Pancreas (tissue), 10 donors: ENCODE results near the gene GRP. TPM values are rescaled to one million over a fixed set of nuclear protein-coding genes. Genes with fewer than 3 reads are reported as not detected.

Experiments
- ATAC-seq, 4 donors: fragments of 200-7000 bp; cut with Tn5 transposase; one replicate each; pipeline versions ENCODE4 v1.8.0 to v1.9.1; 2020; ENCODE audit warnings: mild to moderate bottlenecking in 4 of 4, moderate library complexity in 4 of 4
- DNase-seq, 6 donors: peaks; one replicate each; pipeline ENCODE4 v3.0.0-alpha.2; 2020
- FAIRE-seq: peaks from 2 replicates; lab custom pipeline; 2012; peaks lifted over from hg19 to GRCh38; lab: Jason Lieb, UNC
- H3K27ac ChIP-seq, 4 donors: fragments of 200-600 bp; sonication (generic); 1 replicate in 3 of 4; 2 replicates in 1 of 4; pipeline versions ENCODE4 v1.5.0 to v1.8.0; 2020
- H3K27me3 ChIP-seq, 4 donors: fragments of 200-600 bp; one replicate each; pipeline ENCODE4 v1.8.0; 2021
- H3K36me3 ChIP-seq, 3 donors: fragments of 200-600 bp; sonication (generic) in 1 of 3; one replicate each; pipeline versions ENCODE4 v1.5.0 to v1.8.0; 2020 to 2021
- H3K4me1 ChIP-seq, 3 donors: fragments of 200-600 bp; one replicate each; pipeline ENCODE4 v1.8.0; 2021
- H3K4me3 ChIP-seq, 4 donors: fragments of 200-600 bp; sonication (generic) in 2 of 4; one replicate each; pipeline versions ENCODE4 v1.5.0 to v1.8.0; 2020 to 2021
- H3K9me3 ChIP-seq, 4 donors: fragments of 200-600 bp; one replicate each; pipeline ENCODE4 v1.8.0; 2021
- CTCF ChIP-seq, 4 donors: fragments of 200-600 bp; sonication (generic) in 3 of 4; IDR thresholded peaks; one replicate each; pipeline versions ENCODE4 v1.5.0 to v1.8.0; 2021; ENCODE audit warnings: antibody characterized with exemption in 4 of 4
- WGBS, 2 donors: extraction: QIAGEN DNeasy Blood & Tissue Kit; methylation state at CpG; one replicate each; pipeline ENCODE4 v1.1.7; 2013; 5-methylcytosine and 5-hydroxymethylcytosine counted together
- intact Hi-C, 3 donors: fragments of 100-400 bp; cut with DNase I; formaldehyde crosslinking; loops; one replicate each; pipeline versions ENCODE4 v1.11.1 to v1.14.2; 2022
- polyA plus RNA-seq, 2 donors: library from polyadenylated mRNA; stranded (reverse); fragments of 200-250 nt; gene quantifications; one replicate each; pipeline ENCODE4 v1.2.3, GENCODE V29; 2013
- total RNA-seq, 6 donors: library from RNA; stranded (reverse); fragmentation: NEBNext Ultra II Directional in 4 of 6; extraction: Animal tissue kit (Norgen Biotek cat#: 25700) in 4 of 6; gene quantifications; one replicate each; pipeline versions ENCODE4 v1.2.1 to v1.2.4, GENCODE V29; 2021 to 2023
- donor health status: healthy with polysubstance abuse.
- donor health status: DM: no; HTN: no; CAD: no; lungs with moderate emphysema.
- donor health status: DM: no; HTN: no; CAD: no.
- donor health status: control.
- donor health status: control.
- donor health status: Bipolar disorder and iron deficiency.
- donor health status: DM: yes; HTN: yes; CAD: no.
- donor health status: DM: no; HTN: no; CAD: no.
- donor health status: DM: no; HTN: no; CAD: no.
- donor health status: DM: yes; HTN: yes; CAD: no.

Gene GRP
- total and polyA plus RNA-seq, 8 donors = 0.34 to 11.5 (median 0.74) TPM; not detected in 4

- Histone ChIP-seq H3K27ac (no peak overlapping the region), H3K36me3 (no peaks in the 10 kb centered on the region), H3K4me3 (no peak overlapping the region), H3K27me3 (peaks cover 3 to 48% (median 6%) of the 10 kb centered on the region in 4 donors), H3K4me1 (peaks cover 0 to 3% (median 0%) of the 10 kb centered on the region in 3 donors), H3K9me3 (no peaks in the 10 kb centered on the region)
- intact Hi-C loops = no loop called here
- TF ChIP-seq CTCF (IDR thresholded peaks at IDR 0.05) = no peak
- ATAC-seq = no peak
- WGBS, 2 donors = 34 to 35% methylated on average over 18 of the region's 18 CpGs
- no peak for DNase-seq
- FAIRE-seq = no peak
Observed at GRCh38 chr18:59274533-59274928, 54.6 kb downstream of the GRP start.

- H3K36me3 ChIP-seq = no peaks in the 10 kb centered on the region
- H3K27me3 ChIP-seq = peaks cover 0 to 38% (median 5%) of the 10 kb centered on the region in 4 donors
- intact Hi-C loops = no loop called here
Observed at GRCh38 chr18:59275406-59275949, 55.5 kb downstream of the GRP start.

GRCh38 chr18:59276047-59276446 lies 56.1 kb downstream of the GRP start:
- Histone ChIP-seq H3K27me3 (peaks cover 0 to 32% (median 6%) of the 10 kb centered on the region in 4 donors), H3K4me1 (peaks cover 0 to 3% (median 0%) of the 10 kb centered on the region in 3 donors), H3K27ac (no peak overlapping the region), H3K9me3 (no peaks in the 10 kb centered on the region), H3K4me3 (no peak overlapping the region), H3K36me3 (no peaks in the 10 kb centered on the region)
- TF ChIP-seq CTCF (IDR thresholded peaks at IDR 0.05) = no peak
- intact Hi-C loops = no loop called here
- no peak for FAIRE-seq
- WGBS, 2 donors = 50% methylated on average over 5 of the region's 5 CpGs
- no peak for ATAC-seq
- DNase-seq = no peak

More at GRCh38 chr18:59275406-59275949, 55.5 kb downstream of the GRP start:
- no peak for FAIRE-seq
- no peak for DNase-seq
- 45 to 56% methylated on average over 6 of the region's 6 CpGs for WGBS, 2 donors
- Histone ChIP-seq H3K4me1 (peaks cover 0 to 3% (median 0%) of the 10 kb centered on the region in 3 donors), H3K9me3 (no peaks in the 10 kb centered on the region), H3K27ac (no peak overlapping the region), H3K4me3 (no peak overlapping the region)
- ATAC-seq = no peak
- TF ChIP-seq CTCF (IDR thresholded peaks at IDR 0.05) = no peak

- no peak overlapping the region for H3K27ac ChIP-seq
- DNase-seq (no peak), FAIRE-seq (no peak), ATAC-seq (no peak)
- intact Hi-C loops = no loop called here
- H3K4me1 ChIP-seq = no peaks in the 10 kb centered on the region
- no peak overlapping the region for H3K4me3 ChIP-seq
- peaks cover 0 to 13% (median 5%) of the 10 kb centered on the region in 4 donors for H3K27me3 ChIP-seq
- no peak for TF ChIP-seq CTCF (IDR thresholded peaks at IDR 0.05)
- no peaks in the 10 kb centered on the region for H3K9me3 ChIP-seq
- 60 to 67% methylated on average over 5 of the region's 5 CpGs for WGBS, 2 donors
- H3K36me3 ChIP-seq = no peaks in the 10 kb centered on the region
Observed at GRCh38 chr18:59278793-59279192, 58.8 kb downstream of the GRP start.

DNA sequence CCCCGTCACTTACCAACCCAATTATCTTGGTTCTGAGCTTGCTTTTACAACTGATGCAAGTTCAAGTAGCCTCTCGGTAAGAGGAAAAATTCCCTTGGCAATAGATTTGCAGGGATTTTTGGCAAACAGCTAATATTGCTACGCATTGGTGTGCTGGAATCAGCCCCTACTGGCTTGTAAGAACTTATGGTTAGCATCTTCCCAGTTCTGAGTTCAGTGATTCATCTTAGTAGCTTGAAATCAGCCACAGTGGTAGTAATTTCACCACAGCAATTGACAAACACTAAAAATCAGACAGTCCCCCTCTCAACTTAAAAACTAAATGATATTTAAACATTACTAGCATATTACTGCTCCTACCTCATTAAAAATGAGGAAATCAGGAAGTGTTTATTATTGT lies 59.2 kb downstream of the GRP start:
- peaks cover 0 to 16% (median 3%) of the 10 kb centered on the region in 4 donors for H3K27me3 ChIP-seq
- H3K4me3 ChIP-seq = no peak overlapping the region
- H3K36me3 ChIP-seq = no peaks in the 10 kb centered on the region
- FAIRE-seq (no peak), DNase-seq (no peak), ATAC-seq (no peak)
- no peak overlapping the region for H3K27ac ChIP-seq
- no peaks in the 10 kb centered on the region for H3K4me1 ChIP-seq
- no peak for TF ChIP-seq CTCF (IDR thresholded peaks at IDR 0.05)
- no peaks in the 10 kb centered on the region for H3K9me3 ChIP-seq
- WGBS, 2 donors = 65 to 77% methylated on average over 3 of the region's 3 CpGs
- intact Hi-C loops = no loop called here
